ENCODE measurements around the gene SAE1. TPM values are rescaled to one million over a fixed set of nuclear protein-coding genes. Genes with fewer than 3 reads are reported as not detected.

The SAE1 gene
- total and polyA plus RNA-seq, 2 experiments from 2014 or later: 97.2 to 112 TPM

DNA sequence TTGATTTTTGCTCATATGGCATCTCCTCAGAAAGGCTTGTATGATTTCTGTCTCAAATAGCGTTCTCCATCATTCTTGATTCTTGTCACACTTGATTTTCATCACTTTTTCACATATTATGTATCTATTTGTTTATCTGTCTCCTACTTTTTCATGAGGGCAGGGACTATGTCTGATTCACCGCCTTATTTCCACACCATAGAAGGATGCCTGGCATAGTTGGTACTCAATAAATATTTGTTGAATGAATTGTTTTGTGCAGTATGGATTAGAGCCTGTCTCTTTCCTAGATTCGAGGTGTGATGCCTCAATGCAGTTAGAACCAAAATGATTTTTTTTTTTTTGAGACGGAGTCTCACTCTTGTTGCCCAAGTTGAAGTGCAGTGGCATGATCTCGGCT is 12.1 kb downstream of the SAE1 start:
- H4K20me1 ChIP-seq (ENCODE audit: insufficient read depth, poor library complexity, severe bottlenecking): peaks cover 14% of the 10 kb centered on the region
- H3K27ac ChIP-seq: peak overlapping the region; percentile 20
- H3K4me1 ChIP-seq (ENCODE audit: insufficient read depth): no peaks in the 10 kb centered on the region
- no peak overlapping the region for H3K4me2 ChIP-seq
- TF ChIP-seq, protein P1, sequence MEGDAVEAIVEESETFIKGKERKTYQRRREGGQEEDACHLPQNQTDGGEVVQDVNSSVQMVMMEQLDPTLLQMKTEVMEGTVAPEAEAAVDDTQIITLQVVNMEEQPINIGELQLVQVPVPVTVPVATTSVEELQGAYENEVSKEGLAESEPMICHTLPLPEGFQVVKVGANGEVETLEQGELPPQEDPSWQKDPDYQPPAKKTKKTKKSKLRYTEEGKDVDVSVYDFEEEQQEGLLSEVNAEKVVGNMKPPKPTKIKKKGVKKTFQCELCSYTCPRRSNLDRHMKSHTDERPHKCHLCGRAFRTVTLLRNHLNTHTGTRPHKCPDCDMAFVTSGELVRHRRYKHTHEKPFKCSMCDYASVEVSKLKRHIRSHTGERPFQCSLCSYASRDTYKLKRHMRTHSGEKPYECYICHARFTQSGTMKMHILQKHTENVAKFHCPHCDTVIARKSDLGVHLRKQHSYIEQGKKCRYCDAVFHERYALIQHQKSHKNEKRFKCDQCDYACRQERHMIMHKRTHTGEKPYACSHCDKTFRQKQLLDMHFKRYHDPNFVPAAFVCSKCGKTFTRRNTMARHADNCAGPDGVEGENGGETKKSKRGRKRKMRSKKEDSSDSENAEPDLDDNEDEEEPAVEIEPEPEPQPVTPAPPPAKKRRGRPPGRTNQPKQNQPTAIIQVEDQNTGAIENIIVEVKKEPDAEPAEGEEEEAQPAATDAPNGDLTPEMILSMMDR (IDR thresholded peaks at IDR 0.05; ENCODE audit: poor library complexity): no peak
- TF ChIP-seq EZH2 (IDR thresholded peaks at IDR 0.05; ENCODE audit: borderline replicate concordance): no peak
- no peak for TF ChIP-seq EZH2phosphoT487 (IDR thresholded peaks at IDR 0.05; ENCODE audit: low read depth, severe bottlenecking, unreplicated experiment)
- peaks cover 92% of the 10 kb centered on the region for H3K79me2 ChIP-seq
- H2AFZ ChIP-seq: no peak overlapping the region
- H3K27me3 ChIP-seq: no peaks in the 10 kb centered on the region
- peaks cover 4% of the 10 kb centered on the region for H3K36me3 ChIP-seq (replicated peaks; ENCODE audit: insufficient read depth, low read depth)
- DNase-seq (ENCODE audit: low spot score): no peak
- WGBS (ENCODE audit: low lambda C conversion rate, missing lambda C conversion rate): 94% methylated on average over 5 of the region's 5 CpGs
- no peak overlapping the region for H3K4me3 ChIP-seq
- no peaks in the 10 kb centered on the region for H3K9me3 ChIP-seq (ENCODE audit: low read depth)
- no peaks in the 10 kb centered on the region for H3K9me2 ChIP-seq (replicated peaks; ENCODE audit: insufficient read depth)

DNA sequence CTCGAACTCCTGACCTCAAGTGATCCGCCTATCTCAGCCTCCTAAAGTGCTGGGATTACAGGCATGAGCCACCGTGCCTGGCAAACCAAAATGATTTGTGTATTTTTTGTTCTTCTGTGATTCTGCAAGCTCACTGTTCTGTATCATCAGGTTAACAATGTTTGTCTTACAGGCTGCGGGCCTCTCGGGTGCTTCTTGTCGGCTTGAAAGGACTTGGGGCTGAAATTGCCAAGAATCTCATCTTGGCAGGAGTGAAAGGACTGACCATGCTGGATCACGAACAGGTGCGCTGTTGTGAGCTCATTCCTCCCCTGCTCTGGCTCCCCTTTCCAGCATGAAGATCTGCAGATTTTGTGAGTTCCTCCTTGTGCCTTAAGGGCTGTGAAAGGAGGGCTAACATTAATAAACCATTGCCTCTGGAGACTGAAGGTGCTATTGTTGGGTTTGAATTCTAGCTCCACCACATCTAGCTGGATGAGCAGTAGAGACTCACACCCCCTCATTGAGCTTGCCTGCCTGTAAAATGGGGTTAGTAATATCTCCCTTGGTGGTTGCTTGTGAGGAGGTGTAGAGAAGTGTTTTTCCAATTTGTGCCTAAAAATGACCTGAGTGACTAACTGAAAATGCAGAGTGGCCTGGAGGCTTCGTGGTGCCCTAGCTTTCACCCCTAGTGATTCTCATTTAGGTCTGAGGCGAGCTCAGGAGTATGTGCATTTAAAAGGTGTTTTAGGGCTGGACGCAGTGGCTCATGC is 12.9 kb downstream of the SAE1 start:
- Histone ChIP-seq H3K79me2 (peaks cover 85% of the 10 kb centered on the region), H3K27ac (peak overlapping the region; percentile 20), H2AFZ (no peak overlapping the region), H3K4me2 (no peak overlapping the region), H3K27me3 (no peaks in the 10 kb centered on the region), H3K9me3 (ENCODE audit: low read depth) (no peaks in the 10 kb centered on the region), H3K4me3 (no peak overlapping the region), H4K20me1 (ENCODE audit: insufficient read depth, poor library complexity, severe bottlenecking) (peaks cover 13% of the 10 kb centered on the region), H3K36me3 (replicated peaks; ENCODE audit: insufficient read depth, low read depth) (peaks cover 4% of the 10 kb centered on the region), H3K9me2 (replicated peaks; ENCODE audit: insufficient read depth) (no peaks in the 10 kb centered on the region), H3K4me1 (ENCODE audit: insufficient read depth) (no peaks in the 10 kb centered on the region)
- no peak for DNase-seq (ENCODE audit: low spot score)
- TF ChIP-seq EZH2 (IDR thresholded peaks at IDR 0.05; ENCODE audit: borderline replicate concordance): no peak
- no peak for TF ChIP-seq EZH2phosphoT487 (IDR thresholded peaks at IDR 0.05; ENCODE audit: low read depth, severe bottlenecking, unreplicated experiment)
- TF ChIP-seq, protein P1 (IDR thresholded peaks at IDR 0.05; ENCODE audit: poor library complexity): no peak
- 79% methylated on average over 11 of the region's 11 CpGs for whole genome bisulfite sequencing (ENCODE audit: low lambda C conversion rate, missing lambda C conversion rate)

DNA sequence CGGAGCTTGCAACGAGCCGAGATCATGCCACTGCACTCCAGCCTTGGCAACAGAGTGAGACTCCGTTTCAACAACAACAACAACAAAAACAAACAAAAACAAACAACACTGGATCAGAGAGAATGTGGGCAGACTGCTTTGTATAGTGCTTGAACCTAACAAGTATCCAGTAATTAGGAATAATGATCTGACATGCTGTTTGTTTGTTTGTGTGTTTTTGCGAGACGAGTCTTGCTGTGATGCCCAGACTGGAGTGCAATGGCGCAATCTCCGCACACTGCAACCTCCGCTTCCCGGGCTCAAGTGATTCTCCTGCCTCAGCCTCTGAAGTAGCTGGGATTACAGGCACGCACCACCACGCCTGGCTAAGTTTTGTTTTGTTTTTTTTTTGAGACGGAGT is 14.0 kb downstream of the SAE1 start:
- DNase-seq (ENCODE audit: low spot score): no peak
- Histone ChIP-seq H3K36me3 (replicated peaks; ENCODE audit: insufficient read depth, low read depth) (peaks cover 4% of the 10 kb centered on the region), H3K9me3 (ENCODE audit: low read depth) (no peaks in the 10 kb centered on the region), H4K20me1 (ENCODE audit: insufficient read depth, poor library complexity, severe bottlenecking) (peaks cover 10% of the 10 kb centered on the region), H3K9me2 (replicated peaks; ENCODE audit: insufficient read depth) (no peaks in the 10 kb centered on the region), H3K4me3 (no peak overlapping the region), H3K79me2 (peaks cover 74% of the 10 kb centered on the region), H3K27ac (no peak overlapping the region), H3K27me3 (no peaks in the 10 kb centered on the region), H2AFZ (no peak overlapping the region), H3K4me1 (ENCODE audit: insufficient read depth) (no peaks in the 10 kb centered on the region), H3K4me2 (no peak overlapping the region)
- TF ChIP-seq, protein P1 (IDR thresholded peaks at IDR 0.05; ENCODE audit: poor library complexity): no peak
- TF ChIP-seq EZH2 (IDR thresholded peaks at IDR 0.05; ENCODE audit: borderline replicate concordance) (no peak), EZH2phosphoT487 (IDR thresholded peaks at IDR 0.05; ENCODE audit: low read depth, severe bottlenecking, unreplicated experiment) (no peak)
- 93% methylated on average over 13 of the region's 13 CpGs for WGBS (ENCODE audit: low lambda C conversion rate, missing lambda C conversion rate)

Data from hepatocyte (in vitro differentiated cells).